Measurements from ENCODE around the gene GPC5. TPM values are rescaled to one million over a fixed set of nuclear protein-coding genes. Genes with fewer than 3 reads are reported as not detected.

The GPC5 gene
- total and polyA plus RNA-seq, 9 of the 15 experiments (the other 6 are each of a cell fraction or from before 2014, with no cell fraction given), result 0.18 to 0.27 TPM; not detected in 7

DNA sequence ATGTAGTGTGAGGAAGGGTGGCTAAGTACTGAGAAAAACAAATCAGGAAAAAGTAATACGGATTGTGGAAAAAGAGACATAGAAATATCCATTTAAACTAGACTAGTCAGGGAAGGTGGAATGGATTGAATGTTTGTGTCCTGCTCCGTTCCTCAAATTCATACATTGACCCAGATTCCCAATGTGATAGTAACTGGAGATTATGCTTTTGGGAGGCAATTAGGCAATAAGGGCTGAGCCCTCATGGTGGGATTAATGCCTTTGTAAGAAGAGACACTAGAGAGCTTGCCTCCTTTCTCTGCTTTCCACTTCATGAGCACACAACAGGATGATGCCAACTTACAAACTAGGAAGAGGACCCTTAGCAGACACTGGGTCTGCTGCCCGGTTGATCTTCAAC is 1063.0 kb downstream of the GPC5 start (continued):
- TF ChIP-seq, protein P1, sequence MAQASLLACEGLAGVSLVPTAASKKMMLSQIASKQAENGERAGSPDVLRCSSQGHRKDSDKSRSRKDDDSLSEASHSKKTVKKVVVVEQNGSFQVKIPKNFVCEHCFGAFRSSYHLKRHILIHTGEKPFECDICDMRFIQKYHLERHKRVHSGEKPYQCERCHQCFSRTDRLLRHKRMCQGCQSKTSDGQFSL (CRISPR knock-in tag; IDR thresholded peaks at IDR 0.05), result no peak
- TF ChIP-seq, protein P1 (tag; IDR thresholded peaks at IDR 0.05), result no peak
- TF ChIP-seq, protein P2, sequence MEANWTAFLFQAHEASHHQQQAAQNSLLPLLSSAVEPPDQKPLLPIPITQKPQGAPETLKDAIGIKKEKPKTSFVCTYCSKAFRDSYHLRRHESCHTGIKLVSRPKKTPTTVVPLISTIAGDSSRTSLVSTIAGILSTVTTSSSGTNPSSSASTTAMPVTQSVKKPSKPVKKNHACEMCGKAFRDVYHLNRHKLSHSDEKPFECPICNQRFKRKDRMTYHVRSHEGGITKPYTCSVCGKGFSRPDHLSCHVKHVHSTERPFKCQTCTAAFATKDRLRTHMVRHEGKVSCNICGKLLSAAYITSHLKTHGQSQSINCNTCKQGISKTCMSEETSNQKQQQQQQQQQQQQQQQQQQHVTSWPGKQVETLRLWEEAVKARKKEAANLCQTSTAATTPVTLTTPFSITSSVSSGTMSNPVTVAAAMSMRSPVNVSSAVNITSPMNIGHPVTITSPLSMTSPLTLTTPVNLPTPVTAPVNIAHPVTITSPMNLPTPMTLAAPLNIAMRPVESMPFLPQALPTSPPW (CRISPR knock-in tag; IDR thresholded peaks at IDR 0.05), result no peak
- TF ChIP-seq ZNF354B (CRISPR knock-in tag; IDR thresholded peaks at IDR 0.05), result 0 out of 2 replicates have a peak, but pooled peaks have one; percentile 25
- no peak for TF ChIP-seq PCBP1 (IDR thresholded peaks at IDR 0.05; ENCODE audit: low read depth, low read length, poor library complexity, severe bottlenecking)
- TF ChIP-seq, protein P3, sequence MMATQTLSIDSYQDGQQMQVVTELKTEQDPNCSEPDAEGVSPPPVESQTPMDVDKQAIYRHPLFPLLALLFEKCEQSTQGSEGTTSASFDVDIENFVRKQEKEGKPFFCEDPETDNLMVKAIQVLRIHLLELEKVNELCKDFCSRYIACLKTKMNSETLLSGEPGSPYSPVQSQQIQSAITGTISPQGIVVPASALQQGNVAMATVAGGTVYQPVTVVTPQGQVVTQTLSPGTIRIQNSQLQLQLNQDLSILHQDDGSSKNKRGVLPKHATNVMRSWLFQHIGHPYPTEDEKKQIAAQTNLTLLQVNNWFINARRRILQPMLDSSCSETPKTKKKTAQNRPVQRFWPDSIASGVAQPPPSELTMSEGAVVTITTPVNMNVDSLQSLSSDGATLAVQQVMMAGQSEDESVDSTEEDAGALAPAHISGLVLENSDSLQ (IDR thresholded peaks at IDR 0.05), result no peak
- TF ChIP-seq, protein P4, sequence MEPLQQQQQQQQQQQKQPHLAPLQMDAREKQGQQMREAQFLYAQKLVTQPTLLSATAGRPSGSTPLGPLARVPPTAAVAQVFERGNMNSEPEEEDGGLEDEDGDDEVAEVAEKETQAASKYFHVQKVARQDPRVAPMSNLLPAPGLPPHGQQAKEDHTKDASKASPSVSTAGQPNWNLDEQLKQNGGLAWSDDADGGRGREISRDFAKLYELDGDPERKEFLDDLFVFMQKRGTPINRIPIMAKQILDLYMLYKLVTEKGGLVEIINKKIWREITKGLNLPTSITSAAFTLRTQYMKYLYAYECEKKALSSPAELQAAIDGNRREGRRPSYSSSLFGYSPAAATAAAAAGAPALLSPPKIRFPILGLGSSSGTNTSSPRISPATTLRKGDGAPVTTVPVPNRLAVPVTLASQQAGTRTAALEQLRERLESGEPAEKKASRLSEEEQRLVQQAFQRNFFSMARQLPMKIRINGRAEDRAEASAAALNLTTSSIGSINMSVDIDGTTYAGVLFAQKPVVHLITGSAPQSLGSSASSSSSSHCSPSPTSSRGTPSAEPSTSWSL (CRISPR knock-in tag; IDR thresholded peaks at IDR 0.05; ENCODE audit: borderline replicate concordance), result no peak
- TF ChIP-seq, protein P5, sequence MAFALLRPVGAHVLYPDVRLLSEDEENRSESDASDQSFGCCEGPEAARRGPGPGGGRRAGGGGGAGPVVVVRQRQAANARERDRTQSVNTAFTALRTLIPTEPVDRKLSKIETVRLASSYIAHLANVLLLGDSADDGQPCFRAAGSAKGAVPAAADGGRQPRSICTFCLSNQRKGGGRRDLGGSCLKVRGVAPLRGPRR (CRISPR knock-in tag; IDR thresholded peaks at IDR 0.05), result no peak
- TF ChIP-seq, protein P6, sequence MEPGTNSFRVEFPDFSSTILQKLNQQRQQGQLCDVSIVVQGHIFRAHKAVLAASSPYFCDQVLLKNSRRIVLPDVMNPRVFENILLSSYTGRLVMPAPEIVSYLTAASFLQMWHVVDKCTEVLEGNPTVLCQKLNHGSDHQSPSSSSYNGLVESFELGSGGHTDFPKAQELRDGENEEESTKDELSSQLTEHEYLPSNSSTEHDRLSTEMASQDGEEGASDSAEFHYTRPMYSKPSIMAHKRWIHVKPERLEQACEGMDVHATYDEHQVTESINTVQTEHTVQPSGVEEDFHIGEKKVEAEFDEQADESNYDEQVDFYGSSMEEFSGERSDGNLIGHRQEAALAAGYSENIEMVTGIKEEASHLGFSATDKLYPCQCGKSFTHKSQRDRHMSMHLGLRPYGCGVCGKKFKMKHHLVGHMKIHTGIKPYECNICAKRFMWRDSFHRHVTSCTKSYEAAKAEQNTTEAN (CRISPR knock-in tag; IDR thresholded peaks at IDR 0.05), result 0 out of 2 replicates have a peak, but pooled peaks have one; percentile 25
- TF ChIP-seq SMARCA5 (IDR thresholded peaks at IDR 0.05), result no peak
- 0 out of 2 replicates have a peak, but pooled peaks have one; percentile 45 for TF ChIP-seq ZNF785 (CRISPR knock-in tag; IDR thresholded peaks at IDR 0.05)
- TF ChIP-seq, protein P7, sequence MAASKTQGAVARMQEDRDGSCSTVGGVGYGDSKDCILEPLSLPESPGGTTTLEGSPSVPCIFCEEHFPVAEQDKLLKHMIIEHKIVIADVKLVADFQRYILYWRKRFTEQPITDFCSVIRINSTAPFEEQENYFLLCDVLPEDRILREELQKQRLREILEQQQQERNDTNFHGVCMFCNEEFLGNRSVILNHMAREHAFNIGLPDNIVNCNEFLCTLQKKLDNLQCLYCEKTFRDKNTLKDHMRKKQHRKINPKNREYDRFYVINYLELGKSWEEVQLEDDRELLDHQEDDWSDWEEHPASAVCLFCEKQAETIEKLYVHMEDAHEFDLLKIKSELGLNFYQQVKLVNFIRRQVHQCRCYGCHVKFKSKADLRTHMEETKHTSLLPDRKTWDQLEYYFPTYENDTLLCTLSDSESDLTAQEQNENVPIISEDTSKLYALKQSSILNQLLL (CRISPR knock-in tag; IDR thresholded peaks at IDR 0.05; ENCODE audit: borderline replicate concordance), result 0 out of 2 replicates have a peak, but pooled peaks have one; percentile 60
- no peak for TF ChIP-seq PRPF4 (IDR thresholded peaks at IDR 0.05; ENCODE audit: insufficient read depth, low read depth, low read length, poor library complexity, severe bottlenecking)
- 0 out of 2 replicates have a peak, but pooled peaks have one; percentile 48 for TF ChIP-seq ZNF778 (CRISPR knock-in tag; IDR thresholded peaks at IDR 0.05)
